HG03064 (cell line): Measurements from ENCODE around the gene TNFSF9.
"Not testable (repeated sequence)": the region's sequence is repeated elsewhere in the genome, so short reads cannot be mapped to it uniquely, and the experiment has no call there.

Experiments used
- ATAC-seq: cut with Tn5 transposase; IDR thresholded peaks from one replicate; pipeline ENCODE4 v1.9.1; 2021; ENCODE audit warnings: low read depth; ENCODE audit not compliant: unreplicated experiment

TNFSF9 gene

DNA sequence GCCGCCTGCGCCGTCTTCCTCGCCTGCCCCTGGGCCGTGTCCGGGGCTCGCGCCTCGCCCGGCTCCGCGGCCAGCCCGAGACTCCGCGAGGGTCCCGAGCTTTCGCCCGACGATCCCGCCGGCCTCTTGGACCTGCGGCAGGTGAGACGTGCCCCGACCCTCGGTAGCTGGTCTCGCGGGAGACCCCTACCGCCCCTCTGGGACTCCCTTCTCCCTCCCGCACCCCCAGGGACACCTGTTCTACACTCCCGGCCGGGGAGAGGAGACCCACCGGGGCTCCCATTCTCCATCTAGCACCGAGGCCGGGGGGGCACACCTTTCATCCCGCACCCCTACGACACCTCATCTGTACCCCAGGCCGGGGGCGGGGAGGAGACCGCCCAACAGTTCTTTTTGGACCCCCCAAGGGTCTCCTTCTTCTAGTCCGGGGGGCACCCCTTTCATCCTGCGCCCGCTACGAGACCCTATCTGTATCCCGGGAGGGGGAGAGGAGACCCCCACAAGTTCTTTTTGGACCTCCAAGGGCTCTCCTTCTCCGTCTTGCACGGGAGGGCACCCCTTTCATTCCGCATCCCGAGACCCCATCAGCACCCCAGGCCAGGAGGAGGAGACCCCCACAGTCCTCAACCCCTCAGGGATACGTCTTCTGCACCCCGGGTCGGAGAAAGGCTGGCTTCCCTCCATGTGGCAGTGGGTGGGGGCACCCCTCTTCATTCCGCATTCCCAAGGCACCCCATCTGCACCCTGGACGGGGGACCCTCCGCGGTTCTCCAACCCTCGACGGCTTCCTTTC lies 533 bp downstream of the TNFSF9 start:
- ATAC-seq: no peak

DNA sequence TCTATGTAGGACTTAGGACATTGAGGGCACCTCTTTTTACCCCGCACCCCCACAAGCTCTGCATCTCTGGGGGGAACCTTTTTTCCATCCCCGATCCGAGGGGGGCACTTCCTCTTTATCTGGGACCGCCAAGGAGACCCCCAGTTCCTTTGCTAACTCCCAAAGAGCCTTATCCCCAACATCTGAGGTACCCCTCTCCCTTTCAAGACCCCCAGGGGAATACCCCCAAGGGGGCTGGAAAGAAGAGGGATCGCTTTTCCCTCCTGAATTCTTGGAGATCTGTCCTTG lies 1.1 kb downstream of the TNFSF9 start:
- ATAC-seq: no peak

DNA sequence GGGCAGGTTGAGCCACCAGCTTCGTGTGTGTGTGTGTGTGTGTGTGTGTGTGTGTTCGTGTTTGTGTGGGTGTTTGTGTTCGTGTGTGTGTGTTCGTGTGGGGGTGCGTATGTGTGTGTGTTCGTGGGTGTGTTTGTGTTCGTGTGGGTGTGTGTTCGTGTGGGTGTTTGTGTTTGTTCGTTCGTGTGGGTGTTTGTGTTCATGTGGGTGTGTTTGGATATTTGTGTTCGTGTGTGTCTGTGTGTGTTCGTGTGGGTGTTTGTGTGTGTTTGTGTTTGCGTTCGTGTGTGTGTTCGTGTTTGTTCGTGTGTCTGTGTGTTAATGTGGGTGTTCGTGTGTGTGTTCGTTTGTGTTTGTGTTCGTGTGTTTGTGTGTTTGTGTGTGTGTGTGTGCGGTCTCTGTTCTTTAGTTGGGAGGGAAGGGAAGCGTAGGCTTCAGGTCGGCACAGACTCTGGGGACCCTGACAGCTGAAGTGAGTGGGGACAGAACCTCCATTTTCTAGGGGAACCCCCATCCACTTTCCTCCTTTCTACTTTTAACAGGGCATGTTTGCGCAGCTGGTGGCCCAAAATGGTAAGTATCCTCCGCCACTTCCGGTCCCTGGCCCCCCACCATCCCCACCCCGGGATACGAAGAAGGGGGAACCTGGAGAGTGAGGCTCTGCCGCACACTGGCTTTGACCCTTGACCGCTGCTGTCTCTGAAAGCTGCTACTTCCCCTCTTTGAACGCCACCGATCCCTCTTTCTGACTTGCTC lies 1.6 kb downstream of the TNFSF9 start:
- no peak for ATAC-seq

DNA sequence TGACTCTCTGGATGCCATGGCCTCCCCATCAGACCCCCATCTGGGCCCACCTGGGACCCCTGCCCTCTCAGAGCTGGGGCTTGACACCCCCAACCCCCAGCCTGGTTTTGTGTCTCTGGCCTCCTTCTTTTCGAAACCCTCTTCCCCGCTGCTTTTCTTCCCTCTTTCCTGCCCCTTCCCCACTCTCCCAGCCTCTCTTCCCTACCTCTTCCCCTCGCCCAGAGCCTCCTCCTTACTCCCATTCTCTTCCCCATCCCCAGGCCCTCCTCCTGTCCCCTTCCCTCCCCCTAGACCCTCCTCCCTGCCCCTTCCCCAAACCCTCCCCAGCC lies 2.1 kb downstream of the TNFSF9 start:
- no peak for ATAC-seq

DNA sequence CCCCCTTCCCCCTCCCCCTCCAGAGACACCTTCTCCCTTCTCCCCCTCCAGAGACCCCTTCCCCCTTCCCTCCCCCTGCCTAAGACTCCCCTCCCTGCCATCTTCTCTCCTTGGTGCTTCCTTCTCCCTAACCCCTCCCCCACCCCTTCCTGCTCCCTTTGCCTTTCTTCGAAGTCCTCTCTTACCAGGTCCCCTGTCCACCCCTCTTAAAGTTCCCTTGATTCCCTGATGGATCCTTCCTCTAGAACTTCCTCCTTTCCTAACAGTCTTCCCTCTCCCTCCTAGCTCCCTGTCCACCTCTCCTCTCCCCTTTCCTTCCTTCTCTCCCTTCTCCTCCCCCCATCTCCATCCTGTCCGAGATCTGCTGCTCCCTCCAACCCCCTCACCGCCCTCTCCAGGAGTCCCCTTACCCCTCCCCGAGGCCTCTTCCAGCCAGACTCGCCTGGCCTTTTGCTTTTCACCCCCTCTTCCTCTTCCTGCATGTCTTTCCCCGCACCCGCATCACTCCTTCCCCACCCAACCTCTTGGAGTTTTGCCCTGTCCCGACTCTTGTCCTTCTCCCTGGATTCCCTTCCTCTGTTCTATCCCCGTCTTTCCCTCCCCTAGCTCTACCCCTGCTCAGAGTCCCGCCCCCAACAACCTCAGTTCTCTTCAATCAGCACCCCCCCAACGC lies 3.1 kb downstream of the TNFSF9 start:
- no peak for ATAC-seq

DNA sequence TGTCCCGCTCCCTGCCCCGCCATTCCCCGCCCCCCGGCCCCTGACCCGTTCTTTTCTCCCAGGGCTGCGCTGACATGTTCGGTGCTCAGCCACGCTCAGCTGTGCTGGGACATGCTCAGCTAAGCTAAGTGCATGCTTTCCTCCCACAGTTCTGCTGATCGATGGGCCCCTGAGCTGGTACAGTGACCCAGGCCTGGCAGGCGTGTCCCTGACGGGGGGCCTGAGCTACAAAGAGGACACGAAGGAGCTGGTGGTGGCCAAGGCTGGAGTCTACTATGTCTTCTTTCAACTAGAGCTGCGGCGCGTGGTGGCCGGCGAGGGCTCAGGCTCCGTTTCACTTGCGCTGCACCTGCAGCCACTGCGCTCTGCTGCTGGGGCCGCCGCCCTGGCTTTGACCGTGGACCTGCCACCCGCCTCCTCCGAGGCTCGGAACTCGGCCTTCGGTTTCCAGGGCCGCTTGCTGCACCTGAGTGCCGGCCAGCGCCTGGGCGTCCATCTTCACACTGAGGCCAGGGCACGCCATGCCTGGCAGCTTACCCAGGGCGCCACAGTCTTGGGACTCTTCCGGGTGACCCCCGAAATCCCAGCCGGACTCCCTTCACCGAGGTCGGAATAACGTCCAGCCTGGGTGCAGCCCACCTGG lies 3.7 kb downstream of the TNFSF9 start:
- ATAC-seq: no peak

DNA sequence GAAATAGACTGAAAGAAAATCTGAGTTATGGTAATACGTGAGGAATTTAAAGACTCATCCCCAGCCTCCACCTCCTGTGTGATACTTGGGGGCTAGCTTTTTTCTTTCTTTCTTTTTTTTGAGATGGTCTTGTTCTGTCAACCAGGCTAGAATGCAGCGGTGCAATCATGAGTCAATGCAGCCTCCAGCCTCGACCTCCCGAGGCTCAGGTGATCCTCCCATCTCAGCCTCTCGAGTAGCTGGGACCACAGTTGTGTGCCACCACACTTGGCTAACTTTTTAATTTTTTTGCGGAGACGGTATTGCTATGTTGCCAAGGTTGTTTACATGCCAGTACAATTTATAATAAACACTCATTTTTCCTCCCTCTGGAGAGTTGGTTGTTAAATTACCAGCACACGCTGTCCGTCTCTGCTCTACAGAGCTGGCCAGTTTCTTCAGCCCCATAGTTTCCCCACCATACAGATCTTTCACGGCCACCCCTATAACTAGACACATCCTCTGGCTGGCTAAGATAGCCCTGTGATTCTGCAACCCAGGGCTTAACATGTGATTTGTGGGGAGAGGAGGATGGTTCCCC lies 4.8 kb downstream of the TNFSF9 start:
- ATAC-seq: peak; percentile 12

DNA sequence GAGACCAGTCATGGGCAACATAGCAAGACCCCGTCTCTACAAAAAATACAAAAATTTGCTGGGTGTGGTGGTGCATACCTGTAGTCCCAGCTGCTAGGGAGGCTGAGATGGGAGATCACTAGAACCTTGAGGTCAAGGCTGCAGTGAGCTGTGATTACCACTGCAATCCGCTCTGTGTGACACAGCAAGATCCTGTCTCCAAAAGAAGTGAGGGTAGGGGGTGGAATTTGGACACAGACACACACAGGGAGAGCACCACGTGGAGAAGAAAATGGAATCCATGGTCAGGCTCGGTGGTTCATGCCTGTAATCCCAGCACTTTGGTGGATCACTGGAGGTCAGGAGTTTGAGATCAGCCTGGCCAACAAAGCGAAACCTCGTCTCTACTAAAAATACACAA lies 8.7 kb downstream of the TNFSF9 start:
- ATAC-seq: no peak

DNA sequence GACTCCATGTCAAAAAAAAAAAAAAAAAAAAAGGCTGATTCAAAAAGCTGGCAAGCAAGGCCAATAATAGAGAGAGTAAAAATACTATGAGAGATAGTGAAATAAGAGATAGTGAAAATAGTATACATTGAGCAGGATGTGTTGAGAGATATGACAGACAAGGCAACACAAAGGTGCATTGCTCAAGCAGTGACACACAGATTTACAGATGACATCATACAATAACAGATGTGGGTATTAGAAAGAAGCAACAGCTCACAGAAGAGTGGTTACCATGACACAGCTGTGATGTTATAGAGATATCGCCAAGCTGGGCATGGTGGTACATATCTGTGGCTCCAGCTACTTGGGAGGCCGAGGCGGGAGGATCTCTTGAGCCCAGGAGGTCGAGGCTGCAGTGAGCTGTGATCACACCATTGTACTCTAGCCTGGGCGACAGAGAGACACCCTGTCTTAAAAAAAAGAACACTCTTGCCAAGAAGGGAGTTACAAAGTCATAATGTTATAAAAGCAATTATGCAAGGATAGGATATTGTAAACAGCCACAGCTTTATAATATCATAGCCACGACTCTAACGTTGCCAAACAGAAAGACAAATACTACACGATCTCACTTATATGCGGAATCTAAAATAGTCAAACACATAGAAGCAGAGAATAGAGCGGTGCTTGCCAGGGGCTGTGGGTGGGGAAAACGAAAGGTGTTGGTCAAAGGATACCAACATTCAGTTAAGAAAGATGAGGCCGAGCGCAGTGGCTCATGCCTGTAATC lies 10.3 kb downstream of the TNFSF9 start:
- ATAC-seq: no peak

DNA sequence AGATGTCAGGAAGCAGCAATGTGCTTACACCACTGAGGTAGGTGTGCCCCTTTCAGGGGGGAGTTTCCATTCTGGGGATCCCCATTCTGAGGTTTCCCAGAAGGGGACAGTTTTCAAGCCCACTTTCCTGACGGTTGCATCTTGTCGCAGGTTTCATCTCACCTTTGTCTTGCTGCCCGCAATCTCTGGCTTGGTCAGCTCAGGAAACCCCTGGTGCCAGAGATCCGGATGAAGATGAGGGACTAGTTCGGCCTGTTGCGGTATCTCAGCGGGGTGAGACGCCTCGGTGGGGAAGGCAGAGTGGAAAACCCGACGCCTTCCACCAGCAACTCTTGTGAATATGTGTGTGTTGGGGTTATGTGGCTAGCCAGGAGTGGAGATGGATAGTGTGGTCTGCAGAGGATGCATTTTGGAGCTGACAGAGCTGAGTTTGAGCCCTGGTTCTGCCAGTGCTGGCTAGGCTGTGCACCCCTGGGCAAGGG lies 13.1 kb downstream of the TNFSF9 start:
- no peak for ATAC-seq

DNA sequence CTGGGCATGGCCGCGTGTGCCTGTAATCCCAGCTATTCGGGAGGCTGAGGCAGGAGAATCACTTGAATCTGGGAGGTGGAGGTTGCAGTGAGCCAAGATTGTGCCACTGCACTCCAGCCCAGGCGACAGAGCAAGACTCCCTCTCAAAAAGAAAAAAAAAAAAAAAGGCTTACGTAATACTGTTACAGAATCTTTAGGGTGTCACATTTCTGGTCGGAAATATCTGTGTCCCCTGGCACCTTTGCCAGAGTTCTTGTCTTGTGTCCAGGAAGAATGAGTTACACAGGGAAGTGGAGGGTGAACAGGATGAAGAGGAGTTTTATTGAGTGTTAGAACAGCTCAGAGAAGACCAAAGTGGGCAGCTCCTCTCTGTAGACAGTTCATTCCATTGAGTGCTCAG lies 19.9 kb downstream of the TNFSF9 start:
- not testable (repeated sequence) for ATAC-seq

DNA sequence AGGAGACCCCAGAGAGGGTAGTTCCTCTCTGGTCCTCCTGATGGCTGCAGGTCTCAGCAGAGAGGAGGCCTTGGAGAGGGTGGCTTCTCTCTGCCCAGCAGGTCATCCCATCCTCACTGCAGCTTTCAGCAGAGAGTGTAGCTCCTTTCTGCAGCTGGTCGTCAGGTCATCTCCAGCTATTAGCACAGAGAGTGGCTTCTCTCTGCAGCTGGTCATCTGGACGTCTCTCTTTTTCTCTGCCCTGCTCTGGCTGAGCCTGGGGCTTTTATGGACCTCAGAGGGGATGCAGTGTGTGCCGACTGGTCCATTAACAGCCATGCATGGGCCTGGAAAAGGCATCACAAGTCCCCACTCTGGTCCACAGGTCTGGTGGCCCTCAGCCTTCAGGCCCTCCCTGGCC lies 20.3 kb downstream of the TNFSF9 start:
- no peak for ATAC-seq

DNA sequence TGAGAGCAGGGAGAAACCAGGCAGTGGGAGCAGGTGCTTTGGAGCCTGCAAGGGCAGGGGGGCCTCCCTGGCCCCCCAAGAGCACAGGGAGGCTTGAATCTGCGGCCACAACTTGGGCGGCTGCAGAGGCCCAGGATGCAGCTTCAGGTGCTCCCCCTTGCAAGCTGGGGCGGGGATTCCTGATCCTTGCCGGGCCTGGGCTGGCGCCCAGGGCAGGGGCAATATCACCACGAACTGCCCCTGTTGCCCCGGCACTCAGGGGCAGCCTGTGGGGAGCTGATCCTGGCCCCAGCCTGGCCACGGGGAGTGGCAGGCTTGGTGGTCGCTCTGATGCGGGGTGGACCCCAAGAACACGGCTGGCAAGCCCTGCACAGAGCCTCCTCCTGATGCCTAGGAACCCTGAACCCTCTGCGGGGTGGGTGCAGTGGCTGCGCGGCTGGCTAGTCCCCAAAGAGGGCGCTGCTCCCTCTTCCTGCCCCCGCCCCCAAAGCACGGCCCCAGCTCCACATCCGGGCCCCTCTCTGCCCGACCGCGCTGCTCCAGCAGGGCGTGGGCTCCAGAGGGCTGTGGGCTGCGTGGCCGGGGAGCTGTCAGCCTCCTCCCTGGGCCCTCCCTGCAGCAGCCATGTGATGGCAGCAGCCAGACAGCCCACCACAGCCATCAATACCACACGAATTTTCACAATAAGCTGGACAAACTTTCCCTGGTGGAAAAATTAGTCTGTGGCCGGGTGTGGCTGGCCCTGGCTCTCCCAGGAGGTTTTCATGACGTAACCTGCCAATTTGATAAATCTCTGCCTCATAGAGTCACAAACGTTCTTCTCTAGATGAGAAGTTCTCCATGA lies 21.0 kb downstream of the TNFSF9 start:
- no peak for ATAC-seq

DNA sequence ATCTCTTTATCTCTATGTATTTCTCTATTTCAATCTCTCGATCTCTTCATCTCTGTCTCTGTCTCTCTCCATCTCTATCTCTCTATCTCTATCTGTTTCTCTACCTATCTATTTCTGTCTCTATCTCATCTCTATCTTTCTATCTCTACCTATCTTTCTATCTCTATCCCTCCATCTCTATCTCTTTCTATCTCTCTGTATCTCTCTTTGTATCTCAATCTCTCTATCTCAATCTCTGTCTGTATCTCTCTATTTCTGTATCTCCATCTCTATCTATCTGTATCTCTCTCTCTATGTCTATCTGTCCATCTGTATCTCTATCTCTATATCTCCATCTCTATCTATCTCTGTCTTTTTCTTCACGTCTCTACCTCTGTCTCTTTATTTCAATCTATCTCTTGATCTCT lies 25.2 kb downstream of the TNFSF9 start:
- no peak for ATAC-seq

DNA sequence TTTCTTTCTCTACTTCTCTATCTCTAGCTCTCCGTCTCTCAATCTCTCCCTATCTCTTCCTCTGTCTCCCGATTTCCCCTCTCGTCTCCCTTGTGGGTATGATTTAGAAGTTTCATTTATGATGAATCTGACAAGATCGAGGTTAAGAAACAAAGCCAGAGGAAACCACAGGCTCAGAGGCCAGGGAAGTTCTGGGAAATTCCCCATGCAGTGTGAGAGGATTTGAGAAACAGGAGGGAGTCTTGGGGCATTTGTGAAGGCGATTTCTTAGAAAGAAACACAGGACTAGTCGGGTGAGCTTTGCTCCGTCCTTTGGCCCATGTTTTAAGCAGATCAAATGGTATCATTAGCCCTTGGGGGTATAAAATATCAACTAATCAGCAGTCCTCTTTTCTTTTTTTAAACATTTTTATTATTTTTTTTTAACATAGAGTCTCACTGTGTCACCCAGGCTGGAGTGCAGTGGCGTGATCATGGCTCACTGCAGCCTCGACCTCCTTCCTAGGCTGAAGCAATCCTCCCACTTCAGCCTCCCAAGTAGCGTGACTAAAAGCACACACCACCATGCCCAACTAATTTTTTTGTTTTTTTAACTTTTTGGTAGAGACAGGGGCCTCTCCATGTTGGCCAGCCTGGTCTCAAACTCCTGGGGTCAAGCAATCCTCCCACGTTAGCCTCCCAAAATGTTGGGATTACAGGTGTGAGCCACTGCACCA lies 25.8 kb downstream of the TNFSF9 start:
- ATAC-seq: no peak

DNA sequence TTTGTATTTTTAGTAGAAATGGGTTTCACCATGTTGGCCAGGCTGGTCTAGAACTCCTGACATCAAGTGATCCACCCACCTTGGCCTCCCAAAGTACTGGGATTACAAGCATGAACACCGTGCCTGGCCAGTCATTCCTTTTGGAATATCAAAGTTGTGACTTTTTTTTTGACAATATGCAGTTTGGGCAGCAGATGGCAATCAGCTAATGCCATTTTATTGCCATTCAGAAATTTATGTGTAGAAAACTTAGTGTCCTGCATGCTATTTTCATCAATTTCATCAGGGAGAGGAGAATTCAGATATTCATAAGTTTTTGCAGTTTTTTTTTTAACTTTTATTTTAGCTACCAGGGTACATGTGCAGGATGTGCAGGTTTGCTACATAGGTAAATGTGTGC lies 31.6 kb downstream of the TNFSF9 start:
- ATAC-seq: not testable (repeated sequence)

DNA sequence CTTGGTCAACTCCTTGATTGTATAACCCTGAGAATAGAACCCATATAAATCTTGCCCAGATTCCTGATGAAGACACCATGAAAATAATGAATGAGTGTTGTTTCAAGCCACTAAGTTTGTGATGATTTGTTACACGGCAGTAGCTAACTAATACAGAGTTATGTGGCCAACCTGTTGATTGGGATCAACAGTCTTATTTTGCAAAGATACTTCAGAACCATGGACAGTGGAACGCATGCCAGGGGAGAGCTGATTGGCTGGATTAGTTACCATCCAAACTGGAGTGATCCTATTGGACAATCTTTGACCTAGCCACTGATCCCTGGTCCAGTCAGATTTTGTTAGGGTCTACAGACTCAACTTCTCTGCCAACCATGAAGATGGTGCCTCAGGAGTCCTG lies 33.6 kb downstream of the TNFSF9 start:
- ATAC-seq: no peak

DNA sequence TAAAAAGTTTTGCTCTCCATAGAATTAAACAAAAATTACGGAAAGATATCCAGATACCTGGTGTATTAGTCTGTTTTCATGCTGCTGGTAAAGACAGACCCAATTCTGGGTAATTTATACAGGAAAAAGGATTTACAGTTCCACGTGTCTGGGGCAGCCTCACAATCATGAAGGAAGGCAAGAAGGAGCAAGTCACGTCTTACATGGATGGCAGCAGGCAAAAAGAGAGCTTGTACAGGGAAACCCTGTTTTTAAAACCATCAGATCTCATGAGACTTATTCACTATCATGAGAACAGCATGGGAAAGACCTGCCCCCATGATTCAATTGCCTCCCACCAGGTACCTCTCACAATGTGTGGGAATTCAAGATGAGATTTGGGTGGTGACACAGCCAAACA lies 35.9 kb downstream of the TNFSF9 start:
- not testable (repeated sequence) for ATAC-seq
